ENCODE measurements around the gene MAGEF1.
A peak's percentile ranks its signal among the peaks of the same experiment; 100 is the strongest.

Gene MAGEF1

GRCh38 chr3:184688251-184688881 is 23.5 kb downstream of the MAGEF1 start:
- no peak for DNase-seq

- DNase-seq = no peak
Observed at GRCh38 chr3:184687363-184688015, 24.4 kb downstream of the MAGEF1 start.

GRCh38 chr3:184685646-184686045 is 26.2 kb downstream of the MAGEF1 start:
- DNase-seq = no peak

GRCh38 chr3:184685055-184685454 is 26.8 kb downstream of the MAGEF1 start:
- DNase-seq = no peak

GRCh38 chr3:184683900-184684560 is 27.8 kb downstream of the MAGEF1 start:
- no peak for DNase-seq

GRCh38 chr3:184683234-184683633 is 28.6 kb downstream of the MAGEF1 start:
- DNase-seq = no peak

GRCh38 chr3:184682671-184683070 is 29.2 kb downstream of the MAGEF1 start:
- no peak for DNase-seq

- no peak for DNase-seq
Observed at GRCh38 chr3:184680385-184681345, 31.2 kb downstream of the MAGEF1 start.

GRCh38 chr3:184679056-184679816 is 32.6 kb downstream of the MAGEF1 start:
- no peak for DNase-seq

GRCh38 chr3:184678317-184679055 is 33.4 kb downstream of the MAGEF1 start:
- no peak for DNase-seq

GRCh38 chr3:184677344-184678316 is 34.2 kb downstream of the MAGEF1 start:
- DNase-seq = no peak

GRCh38 chr3:184676927-184677326 is 34.9 kb downstream of the MAGEF1 start:
- no peak for DNase-seq

- DNase-seq = no peak
Observed at GRCh38 chr3:184674626-184675025, 37.2 kb downstream of the MAGEF1 start.

GRCh38 chr3:184672977-184673870 is 38.6 kb downstream of the MAGEF1 start:
- DNase-seq = no peak

GRCh38 chr3:184672335-184672734 is 39.5 kb downstream of the MAGEF1 start:
- DNase-seq = no peak

- DNase-seq = no peak
Observed at GRCh38 chr3:184670091-184670602, 41.7 kb downstream of the MAGEF1 start.

- DNase-seq = no peak
Observed at GRCh38 chr3:184669578-184669977, 42.3 kb downstream of the MAGEF1 start.

- peak; percentile 40 for DNase-seq
Observed at GRCh38 chr3:184666442-184666841, 45.4 kb downstream of the MAGEF1 start.

- no peak for DNase-seq
Observed at GRCh38 chr3:184665101-184665500, 46.8 kb downstream of the MAGEF1 start.

Measured in DMS153 (cell line).